Mucosa of stomach (tissue), 1 donor: ENCODE measurements around the gene CDKN1B.
"Not testable (repeated sequence)": the region's sequence is repeated elsewhere in the genome, so short reads cannot be mapped to it uniquely, and the experiment has no call there.

Experiments
- H3K27me3 ChIP-seq: one replicate; pipeline ENCODE4 v1.7.0; 2013; ENCODE audit warnings: mild to moderate bottlenecking, low read length; ENCODE audit not compliant: control insufficient read depth, insufficient read depth
- H3K36me3 ChIP-seq: one replicate; pipeline ENCODE4 v1.7.0; 2013; ENCODE audit warnings: low read length; ENCODE audit not compliant: control insufficient read depth, insufficient read depth
- H3K4me1 ChIP-seq: one replicate; pipeline ENCODE4 v1.7.0; 2013; ENCODE audit warnings: mild to moderate bottlenecking, low read length; ENCODE audit not compliant: control insufficient read depth, insufficient read depth
- H3K4me3 ChIP-seq: one replicate; pipeline ENCODE4 v1.7.0; 2013; ENCODE audit warnings: low read length
- H3K9ac ChIP-seq: one replicate; pipeline ENCODE4 v1.7.0; 2013; ENCODE audit warnings: mild to moderate bottlenecking, low read length, moderate library complexity
- H3K9me3 ChIP-seq: one replicate; pipeline ENCODE4 v1.7.0; 2013; ENCODE audit warnings: mild to moderate bottlenecking, low read length, moderate library complexity; ENCODE audit not compliant: control insufficient read depth
- donor health status: Pancreatic carcinoma.

Gene CDKN1B

DNA sequence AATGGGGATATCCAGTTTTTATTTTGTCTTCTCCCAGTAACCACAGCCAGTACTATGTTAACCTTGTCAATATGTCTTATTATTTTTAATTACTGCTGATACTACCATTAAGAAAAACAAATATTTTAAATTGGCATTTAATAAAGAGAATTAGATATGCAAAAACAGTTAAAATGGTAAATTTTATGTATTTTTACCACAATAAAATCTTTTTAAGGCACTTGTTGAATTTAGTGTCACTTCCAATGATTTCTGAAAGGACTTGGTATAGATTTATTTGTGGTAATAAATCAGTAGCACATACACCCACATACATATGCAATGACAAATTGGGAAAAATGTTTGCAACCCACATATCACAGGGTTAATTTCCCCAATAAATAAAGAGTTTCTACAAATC, 14.0 kb downstream of the CDKN1B start:
- Histone ChIP-seq H3K9ac (no peak overlapping the region), H3K4me1 (peaks cover 5% of the 10 kb centered on the region), H3K4me3 (no peak overlapping the region), H3K9me3 (no peaks in the 10 kb centered on the region), H3K27me3 (no peaks in the 10 kb centered on the region), H3K36me3 (no peaks in the 10 kb centered on the region)

DNA sequence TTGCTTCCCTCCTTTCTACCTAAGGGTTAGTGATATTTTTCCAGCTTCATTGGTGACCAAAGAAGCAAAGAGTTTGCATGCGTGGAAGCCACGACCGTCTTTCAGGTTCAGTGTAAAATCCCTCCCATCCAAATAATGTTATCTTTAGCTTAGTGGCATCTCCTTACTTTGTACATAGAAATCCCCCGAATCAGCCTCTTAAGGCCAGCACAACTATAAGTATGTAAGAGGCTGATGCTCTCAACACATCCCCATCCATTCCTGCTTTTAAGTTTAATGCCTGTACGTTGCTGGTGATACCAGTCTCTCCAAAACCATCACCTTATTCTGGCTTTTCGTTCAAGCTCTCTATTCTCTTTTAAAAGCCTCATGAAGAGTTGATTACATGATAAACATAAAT, 14.6 kb downstream of the CDKN1B start:
- H3K27me3 ChIP-seq = no peaks in the 10 kb centered on the region
- peaks cover 2% of the 10 kb centered on the region for H3K4me1 ChIP-seq
- no peak overlapping the region for H3K4me3 ChIP-seq
- no peaks in the 10 kb centered on the region for H3K36me3 ChIP-seq
- no peaks in the 10 kb centered on the region for H3K9me3 ChIP-seq
- H3K9ac ChIP-seq = no peak overlapping the region

DNA sequence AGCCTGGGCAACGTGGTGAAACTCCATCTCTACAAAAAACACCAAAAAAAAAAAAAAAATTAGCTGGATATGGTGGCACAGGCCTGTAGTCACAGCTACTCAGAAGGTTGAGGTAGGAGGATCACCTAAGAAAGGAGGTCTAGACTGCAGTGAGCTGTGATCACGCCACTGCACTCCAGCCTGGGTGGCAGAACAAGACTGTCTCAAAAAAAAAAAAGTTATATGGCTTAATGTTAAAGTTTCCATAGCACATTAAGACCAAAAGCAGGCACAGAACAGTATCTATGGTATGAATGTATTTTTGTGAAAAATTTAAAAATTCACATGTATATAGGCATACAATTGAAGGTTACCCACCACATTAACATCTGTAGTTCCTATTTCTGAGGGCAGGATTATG, 15.9 kb downstream of the CDKN1B start:
- H3K4me1 ChIP-seq = no peaks in the 10 kb centered on the region
- no peaks in the 10 kb centered on the region for H3K36me3 ChIP-seq
- no peaks in the 10 kb centered on the region for H3K9me3 ChIP-seq
- H3K9ac ChIP-seq = no peak overlapping the region
- no peaks in the 10 kb centered on the region for H3K27me3 ChIP-seq
- no peak overlapping the region for H3K4me3 ChIP-seq

DNA sequence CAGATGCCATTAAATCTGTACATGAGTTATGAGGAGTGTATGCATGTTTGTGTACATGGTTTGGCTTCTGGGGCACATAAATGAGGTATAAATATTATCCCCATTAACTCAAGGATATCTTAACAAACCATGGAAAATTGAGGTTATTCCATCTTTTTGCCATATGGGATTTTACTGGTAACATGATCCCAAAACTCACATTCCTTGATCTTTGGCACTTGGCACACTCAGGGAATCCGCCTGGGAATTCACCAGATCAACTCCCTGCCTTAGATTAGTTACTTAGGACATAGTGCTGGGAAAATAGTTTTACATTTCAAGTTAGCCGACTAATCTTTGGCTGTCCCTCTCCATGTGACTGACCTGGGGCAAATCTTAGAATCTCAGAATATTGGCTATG, 16.9 kb downstream of the CDKN1B start:
- H3K9me3 ChIP-seq = no peaks in the 10 kb centered on the region
- no peaks in the 10 kb centered on the region for H3K4me1 ChIP-seq
- no peaks in the 10 kb centered on the region for H3K27me3 ChIP-seq
- no peaks in the 10 kb centered on the region for H3K36me3 ChIP-seq
- no peak overlapping the region for H3K9ac ChIP-seq
- H3K4me3 ChIP-seq = no peak overlapping the region

GRCh38 chr12:12734561-12735071, 17.4 kb downstream of the CDKN1B start:
- peak overlapping the region; percentile 16 for H3K9ac ChIP-seq
- no peaks in the 10 kb centered on the region for H3K36me3 ChIP-seq
- no peaks in the 10 kb centered on the region for H3K27me3 ChIP-seq
- H3K4me1 ChIP-seq = no peaks in the 10 kb centered on the region
- H3K4me3 ChIP-seq = no peak overlapping the region
- no peaks in the 10 kb centered on the region for H3K9me3 ChIP-seq

DNA sequence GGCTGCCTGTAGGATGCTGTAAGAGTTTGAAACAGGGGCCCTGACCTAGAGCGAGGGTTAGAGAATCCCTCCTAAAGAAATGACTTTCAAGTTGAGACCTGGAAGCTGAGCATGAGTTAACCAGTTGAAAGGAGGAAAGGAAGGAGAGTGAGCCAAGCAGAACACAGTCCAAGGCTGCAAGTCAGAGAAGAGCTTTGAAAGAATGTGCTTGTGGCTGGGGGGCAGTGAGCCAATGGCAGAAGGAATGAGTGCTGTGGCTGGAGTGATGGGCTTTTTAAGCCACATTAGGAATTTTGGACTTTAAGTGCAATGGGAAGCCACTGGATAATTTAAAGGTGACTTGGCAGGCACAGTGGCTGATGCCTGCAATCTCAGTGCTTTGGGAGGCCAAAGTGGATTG, 18.1 kb downstream of the CDKN1B start:
- no peak overlapping the region for H3K9ac ChIP-seq
- no peak overlapping the region for H3K4me3 ChIP-seq

GRCh38 chr12:12736759-12737676, 19.9 kb downstream of the CDKN1B start:
- Histone ChIP-seq H3K4me1 (peaks cover 7% of the 10 kb centered on the region), H3K9me3 (no peaks in the 10 kb centered on the region), H3K27me3 (no peaks in the 10 kb centered on the region), H3K36me3 (no peaks in the 10 kb centered on the region), H3K4me3 (no peak overlapping the region), H3K9ac (peak overlapping the region; percentile 36)

More for the DNA sequence above, 18.1 kb downstream of the CDKN1B start:
- no peaks in the 10 kb centered on the region for H3K4me1 ChIP-seq
- H3K9me3 ChIP-seq = no peaks in the 10 kb centered on the region
- H3K36me3 ChIP-seq = no peaks in the 10 kb centered on the region
- no peaks in the 10 kb centered on the region for H3K27me3 ChIP-seq

DNA sequence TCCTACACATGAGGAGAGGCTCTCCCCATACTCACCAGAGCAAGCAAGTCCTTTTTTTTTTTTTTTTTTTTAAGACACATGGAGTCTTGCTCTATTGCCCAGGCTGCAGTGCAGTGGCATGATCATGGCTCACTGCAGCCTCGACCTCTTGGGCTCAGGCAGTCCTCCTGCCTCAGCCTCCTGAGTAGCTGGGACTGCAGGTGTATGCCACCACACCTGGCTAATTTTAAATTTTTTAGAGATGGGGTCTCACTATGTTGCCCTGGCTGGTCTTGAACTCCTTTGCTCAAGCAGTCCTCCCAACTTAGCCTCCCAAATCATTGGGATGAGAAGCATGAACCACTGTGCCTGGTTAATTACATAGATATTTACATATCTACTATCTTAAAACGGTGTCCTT, 21.0 kb downstream of the CDKN1B start:
- not testable (repeated sequence) for H3K27me3 ChIP-seq, H3K4me1 ChIP-seq, H3K9ac ChIP-seq

GRCh38 chr12:12741660-12742059, 24.5 kb downstream of the CDKN1B start:
- H3K9ac ChIP-seq = no peak overlapping the region
- H3K4me1 ChIP-seq = peaks cover 9% of the 10 kb centered on the region
- no peaks in the 10 kb centered on the region for H3K9me3 ChIP-seq
- H3K36me3 ChIP-seq = no peaks in the 10 kb centered on the region
- no peak overlapping the region for H3K4me3 ChIP-seq
- no peaks in the 10 kb centered on the region for H3K27me3 ChIP-seq

More for the DNA sequence above, 21.0 kb downstream of the CDKN1B start:
- H3K4me3 ChIP-seq, H3K36me3 ChIP-seq, H3K9me3 ChIP-seq: not testable (repeated sequence)

GRCh38 chr12:12744546-12745305, 27.6 kb downstream of the CDKN1B start:
- Histone ChIP-seq H3K4me1 (peaks cover 9% of the 10 kb centered on the region), H3K36me3 (no peaks in the 10 kb centered on the region), H3K4me3 (no peak overlapping the region), H3K9ac (no peak overlapping the region), H3K27me3 (no peaks in the 10 kb centered on the region), H3K9me3 (no peaks in the 10 kb centered on the region)

GRCh38 chr12:12745576-12746211, 28.5 kb downstream of the CDKN1B start:
- Histone ChIP-seq H3K9ac (no peak overlapping the region), H3K36me3 (no peaks in the 10 kb centered on the region), H3K4me3 (no peak overlapping the region), H3K4me1 (peaks cover 9% of the 10 kb centered on the region), H3K9me3 (no peaks in the 10 kb centered on the region), H3K27me3 (no peaks in the 10 kb centered on the region)

GRCh38 chr12:12747278-12747677, 30.1 kb downstream of the CDKN1B start:
- Histone ChIP-seq H3K9ac (no peak overlapping the region), H3K27me3 (no peaks in the 10 kb centered on the region), H3K4me3 (no peak overlapping the region)

More at GRCh38 chr12:12747278-12747677, 30.1 kb downstream of the CDKN1B start:
- Histone ChIP-seq H3K36me3 (no peaks in the 10 kb centered on the region), H3K9me3 (no peaks in the 10 kb centered on the region), H3K4me1 (no peaks in the 10 kb centered on the region)
